ENCODE results near the gene PACSIN1. TPM values are rescaled to one million over a fixed set of nuclear protein-coding genes. Genes with fewer than 3 reads are reported as not detected.

PACSIN1 gene
- total and polyA plus RNA-seq, 2 of the 4 experiments (the other 2 are of a cell fraction): 0.02 TPM; not detected in 1

DNA sequence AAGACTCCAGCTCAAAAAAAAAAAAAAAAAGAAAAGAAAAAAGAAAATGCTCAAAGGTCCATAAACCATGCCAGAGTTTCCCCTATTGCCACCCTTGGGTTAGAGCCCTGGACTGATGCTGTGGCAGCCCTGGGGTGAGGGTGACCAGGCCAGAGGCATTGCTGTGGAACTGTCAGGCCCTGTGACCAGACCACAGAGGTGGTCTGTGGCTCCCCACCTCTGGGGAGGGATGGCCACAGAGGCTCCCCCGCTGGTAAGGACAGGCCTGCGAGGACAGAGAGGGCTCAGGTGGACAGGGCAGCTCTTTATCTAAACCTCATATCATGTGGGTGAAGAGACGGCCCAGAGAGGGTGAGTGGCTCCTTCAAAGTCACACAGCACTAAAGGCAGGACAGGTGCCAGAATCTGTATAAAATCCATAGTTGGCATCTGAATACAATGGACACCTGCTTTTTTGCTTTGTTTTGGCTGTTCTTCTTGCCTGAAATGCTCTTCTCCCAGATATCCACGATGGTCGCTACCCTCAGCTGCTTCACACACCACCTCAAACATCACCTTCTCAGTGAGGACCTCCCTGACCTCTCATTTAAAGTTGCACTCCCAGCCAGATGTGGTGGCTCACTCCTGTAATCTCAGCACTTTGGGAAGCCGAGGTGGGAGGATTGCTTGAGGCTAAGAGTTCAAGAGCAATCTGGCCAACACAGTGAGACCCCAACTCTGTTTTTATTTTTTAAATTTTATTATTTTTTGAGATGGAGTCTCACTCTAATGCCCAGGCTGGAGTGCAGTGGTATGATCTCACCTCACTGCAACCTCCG is 112.8 kb downstream of the PACSIN1 start:
- BruUV-seq (replicated peaks): no TSS peak
- Histone ChIP-seq H2AK5ac (ENCODE audit: low read depth, low read length) (no peak overlapping the region), H3K27me3 (ENCODE audit: control insufficient read depth, insufficient read depth, low read length) (no peaks in the 10 kb centered on the region), H3K18ac (ENCODE audit: low read depth, low read length) (no peak overlapping the region), H3K56ac (ENCODE audit: extremely low read depth, insufficient read depth, low read length) (no peak overlapping the region), H3K9me3 (ENCODE audit: control insufficient read depth, insufficient read depth, low read length) (no peaks in the 10 kb centered on the region), H2AK9ac (replicated peaks; ENCODE audit: low read depth, low read length, poor library complexity) (no peak overlapping the region), H3K27ac (ENCODE audit: insufficient read depth, low read length) (no peak overlapping the region), H3K36me3 (ENCODE audit: control insufficient read depth, insufficient read depth, low read length) (no peaks in the 10 kb centered on the region), H3K23ac (ENCODE audit: low read depth, low read length) (no peak overlapping the region), H4K8ac (ENCODE audit: low read depth in 2 of 2, low read length in 2 of 2) (no peak overlapping the region), H3K4me1 (ENCODE audit: control insufficient read depth, insufficient read depth, low read length) (no peaks in the 10 kb centered on the region; the same call in 1 of the 2 replicates), H2BK120ac (ENCODE audit: low read depth, low read length) (no peak overlapping the region), H4K20me1 (ENCODE audit: insufficient read depth, low read length) (peaks cover 5% of the 10 kb centered on the region; the same call in 1 of the 2 replicates), H2BK5ac (ENCODE audit: low read depth, low read length, poor library complexity, severe bottlenecking) (no peak overlapping the region), H3K14ac (replicated peaks; ENCODE audit: low read depth, low read length) (no peak overlapping the region), H4K5ac (ENCODE audit: low read depth, low read length) (no peak overlapping the region), H3K4ac (ENCODE audit: low read depth, low read length) (no peak overlapping the region), H3K9ac (ENCODE audit: low read depth, low read length) (no peak overlapping the region), H3K79me1 (ENCODE audit: low read depth in 1 of 2, low read length in 2 of 2) (peaks cover 0 to 10% of the 10 kb centered on the region in 2 experiments; a peak in 1 of 4 replicates), H4K91ac (ENCODE audit: insufficient read depth, low read depth, low read length) (no peak overlapping the region), H3K4me2 (ENCODE audit: low read depth, low read length) (no peak overlapping the region), H2AFZ (replicated peaks; ENCODE audit: low read length, poor library complexity) (no peak overlapping the region), H3K9me1 (ENCODE audit: insufficient read depth, low read length) (peaks cover 8% of the 10 kb centered on the region; the same call in 1 of the 2 replicates), H2BK20ac (ENCODE audit: low read depth, low read length) (no peak overlapping the region), H3K4me3 (ENCODE audit: insufficient read depth, low read depth, low read length) (no peak overlapping the region), H2BK15ac (ENCODE audit: low read depth, low read length) (no peak overlapping the region)
- POLR2A ChIA-PET (ENCODE audit: unreplicated experiment): no interaction called here
- TF ChIP-seq FOS (IDR thresholded peaks at IDR 0.05; ENCODE audit: low read depth, low read length) (no peak), NFE2L2 (IDR thresholded peaks at IDR 0.05; ENCODE audit: low read depth, low read length) (no peak), MXI1 (IDR thresholded peaks at IDR 0.05; ENCODE audit: borderline replicate concordance, low read depth, low read length) (no peak), MAZ (IDR thresholded peaks at IDR 0.05; ENCODE audit: borderline replicate concordance, low read depth, low read length) (no peak), CHD1 (IDR thresholded peaks at IDR 0.05; ENCODE audit: low read depth, low read length) (no peak), SMC3 (IDR thresholded peaks at IDR 0.05; ENCODE audit: low read depth, low read length) (no peak), RFX5 (IDR thresholded peaks at IDR 0.05; ENCODE audit: low read depth, low read length) (no peak)
- TF ChIP-seq, protein P1, sequence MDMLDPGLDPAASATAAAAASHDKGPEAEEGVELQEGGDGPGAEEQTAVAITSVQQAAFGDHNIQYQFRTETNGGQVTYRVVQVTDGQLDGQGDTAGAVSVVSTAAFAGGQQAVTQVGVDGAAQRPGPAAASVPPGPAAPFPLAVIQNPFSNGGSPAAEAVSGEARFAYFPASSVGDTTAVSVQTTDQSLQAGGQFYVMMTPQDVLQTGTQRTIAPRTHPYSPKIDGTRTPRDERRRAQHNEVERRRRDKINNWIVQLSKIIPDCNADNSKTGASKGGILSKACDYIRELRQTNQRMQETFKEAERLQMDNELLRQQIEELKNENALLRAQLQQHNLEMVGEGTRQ (IDR thresholded peaks at IDR 0.05; ENCODE audit: low read depth, low read length): no peak
- TF ChIP-seq, protein P2, sequence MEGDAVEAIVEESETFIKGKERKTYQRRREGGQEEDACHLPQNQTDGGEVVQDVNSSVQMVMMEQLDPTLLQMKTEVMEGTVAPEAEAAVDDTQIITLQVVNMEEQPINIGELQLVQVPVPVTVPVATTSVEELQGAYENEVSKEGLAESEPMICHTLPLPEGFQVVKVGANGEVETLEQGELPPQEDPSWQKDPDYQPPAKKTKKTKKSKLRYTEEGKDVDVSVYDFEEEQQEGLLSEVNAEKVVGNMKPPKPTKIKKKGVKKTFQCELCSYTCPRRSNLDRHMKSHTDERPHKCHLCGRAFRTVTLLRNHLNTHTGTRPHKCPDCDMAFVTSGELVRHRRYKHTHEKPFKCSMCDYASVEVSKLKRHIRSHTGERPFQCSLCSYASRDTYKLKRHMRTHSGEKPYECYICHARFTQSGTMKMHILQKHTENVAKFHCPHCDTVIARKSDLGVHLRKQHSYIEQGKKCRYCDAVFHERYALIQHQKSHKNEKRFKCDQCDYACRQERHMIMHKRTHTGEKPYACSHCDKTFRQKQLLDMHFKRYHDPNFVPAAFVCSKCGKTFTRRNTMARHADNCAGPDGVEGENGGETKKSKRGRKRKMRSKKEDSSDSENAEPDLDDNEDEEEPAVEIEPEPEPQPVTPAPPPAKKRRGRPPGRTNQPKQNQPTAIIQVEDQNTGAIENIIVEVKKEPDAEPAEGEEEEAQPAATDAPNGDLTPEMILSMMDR (conservative IDR thresholded peaks at IDR 0.05; ENCODE audit: low read depth, low read length): no peak
- CTCF ChIA-PET: no interaction called here
- 100% methylated on average over 1 of the region's 7 CpGs; no CpG with 5 or more reads in 1 of the 2 experiments for WGBS, 2 experiments (ENCODE audit: extremely low coverage in 2 of 2, insufficient read length in 1 of 2)
- no peak for ATAC-seq (ENCODE audit: low read depth)
- DNase-seq: no peak
- intact Hi-C loops (cut with micrococcal nuclease): no loop called here
- dilution Hi-C loops (cut with HindIII; ENCODE audit: low sequenced_read_pairs, unreplicated experiment): no loop called here
- in situ Hi-C loops (cut with MboI; ENCODE audit: low sequenced_read_pairs): no loop called here
